GM21576 (cell line): ENCODE results near the gene C6orf132.
"Not testable (repeated sequence)": the region's sequence is repeated elsewhere in the genome, so short reads cannot be mapped to it uniquely, and the experiment has no call there.

Experiments
- ATAC-seq: cut with Tn5 transposase; IDR thresholded peaks from one replicate; pipeline ENCODE4 v1.9.1; 2021; ENCODE audit warnings: mild to moderate bottlenecking, moderate library complexity; ENCODE audit not compliant: unreplicated experiment

Gene C6orf132

DNA sequence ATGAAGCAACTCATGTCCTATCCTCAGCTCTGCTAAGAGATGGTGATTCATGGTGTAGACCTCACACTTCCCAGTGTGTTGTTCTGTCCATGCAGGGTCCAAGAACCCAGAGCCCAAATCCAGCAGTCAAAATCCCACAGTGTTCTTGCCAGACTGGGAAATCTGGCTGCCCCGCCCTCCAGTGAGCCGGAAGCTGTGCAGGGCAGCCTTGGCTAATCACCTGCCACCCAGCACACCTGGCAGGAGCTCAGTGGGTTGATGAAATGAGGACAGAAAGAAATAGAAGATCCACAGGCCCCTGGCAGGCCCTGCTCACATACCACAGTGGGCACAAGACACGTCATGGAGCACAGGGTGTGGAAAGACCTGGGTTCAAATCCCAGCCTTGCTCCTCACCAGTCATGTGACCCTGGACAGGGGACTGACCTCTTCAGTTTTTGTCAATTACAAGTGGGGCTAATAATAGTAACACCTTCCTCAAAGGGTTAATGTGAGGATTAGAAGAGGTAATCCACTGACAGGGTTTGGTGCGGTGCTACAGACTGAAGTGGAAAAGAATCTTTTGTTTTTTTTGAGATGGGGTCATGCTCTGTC lies 17.1 kb upstream of the C6orf132 start:
- ATAC-seq, result no peak

DNA sequence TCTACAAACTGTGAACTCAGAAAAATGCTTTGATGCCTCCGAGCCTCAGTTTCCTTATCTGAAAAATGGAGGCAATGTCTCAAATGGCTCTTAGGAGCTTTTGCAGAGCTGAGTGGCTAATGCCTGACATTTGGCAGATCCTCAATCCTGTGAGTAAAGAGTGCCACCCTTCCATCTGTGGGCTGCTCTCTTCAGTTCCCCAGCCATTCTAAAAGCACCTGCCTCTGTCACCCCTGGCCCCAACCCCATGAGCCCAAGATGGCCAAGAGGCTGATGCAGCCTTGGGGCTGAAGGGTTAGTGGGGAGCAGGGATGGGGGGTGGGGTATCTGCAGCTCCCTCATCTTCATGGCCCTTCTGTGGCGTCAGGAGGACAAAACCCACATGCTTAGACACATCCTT lies 16.2 kb upstream of the C6orf132 start:
- no peak for ATAC-seq

GRCh38 chr6:42158011-42158410 lies 15.6 kb upstream of the C6orf132 start:
- ATAC-seq, result no peak

GRCh38 chr6:42156638-42157037 lies 14.2 kb upstream of the C6orf132 start:
- ATAC-seq, result no peak

GRCh38 chr6:42155293-42155692 lies 12.9 kb upstream of the C6orf132 start:
- ATAC-seq, result no peak

GRCh38 chr6:42154461-42155209 lies 12.2 kb upstream of the C6orf132 start:
- ATAC-seq, result no peak

DNA sequence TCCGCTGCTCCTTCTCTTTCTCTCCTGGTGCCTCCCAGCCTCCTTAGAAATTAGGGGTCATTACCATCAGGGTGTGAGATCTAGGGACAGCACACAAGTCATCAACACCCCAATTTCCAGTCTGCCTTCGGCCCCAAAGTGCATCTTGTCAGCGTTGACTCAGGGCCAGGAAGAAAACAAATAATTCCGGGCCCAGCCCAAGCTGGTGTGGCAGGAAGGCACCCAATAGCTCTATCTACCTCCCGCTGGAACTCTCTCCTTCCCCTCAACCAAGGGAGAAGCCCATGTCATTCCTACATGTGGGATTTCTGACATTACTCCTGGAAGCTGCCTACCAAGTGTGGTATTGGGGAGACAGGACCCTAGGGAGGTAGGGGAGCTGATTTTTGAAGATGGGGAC lies 11.5 kb upstream of the C6orf132 start:
- ATAC-seq, result no peak

DNA sequence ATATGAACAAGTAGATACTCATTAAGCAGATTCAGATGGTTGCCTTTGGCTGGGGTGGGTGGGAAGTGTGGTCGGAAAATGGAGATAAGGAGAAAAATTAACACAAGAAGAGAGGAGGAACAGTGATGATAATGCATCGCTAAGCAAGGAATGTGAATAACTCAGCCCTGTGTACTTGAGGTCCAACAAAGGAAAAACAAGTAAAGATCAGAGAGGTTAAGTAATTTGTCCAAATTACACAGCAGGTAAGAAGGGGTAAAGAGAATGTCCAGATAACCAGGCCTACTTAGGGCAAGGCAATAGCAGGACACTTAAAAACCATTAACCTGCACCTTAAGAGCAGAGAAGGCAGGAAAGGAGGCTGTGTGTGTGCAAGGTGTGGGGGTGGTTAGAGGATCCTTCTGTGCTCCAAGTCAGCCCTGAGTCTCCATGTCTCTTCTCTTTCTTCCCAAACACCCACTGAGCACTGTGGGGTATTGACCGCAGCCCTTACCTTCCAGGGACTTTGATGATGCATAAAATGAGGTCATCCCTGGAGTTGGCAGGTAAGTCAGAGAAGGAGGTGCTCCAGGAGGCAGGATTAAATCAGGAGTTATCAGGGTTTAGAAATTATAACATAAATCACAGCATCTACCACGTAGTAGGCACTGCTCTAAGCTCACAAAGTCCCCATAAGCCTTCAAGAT lies 10.3 kb upstream of the C6orf132 start:
- ATAC-seq, result not testable (repeated sequence)

DNA sequence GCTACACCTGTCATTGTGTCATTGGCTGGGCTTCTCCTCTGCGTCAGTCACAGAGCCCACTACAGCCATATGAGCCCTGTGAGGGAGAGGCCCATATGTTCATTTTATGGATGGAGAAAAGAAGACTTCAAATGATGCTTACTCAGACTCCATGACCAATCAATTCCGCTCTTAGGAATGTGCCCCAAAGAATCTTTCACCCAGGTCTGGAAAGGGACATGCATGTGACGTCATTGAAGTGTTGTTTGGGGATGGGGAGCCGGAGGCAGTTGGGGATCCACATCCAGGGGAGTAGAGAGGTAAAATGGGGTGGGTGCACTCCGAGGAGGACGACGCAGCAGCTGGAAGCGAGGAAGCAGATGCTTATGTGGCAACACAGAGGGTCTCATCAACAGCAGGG lies 9.6 kb upstream of the C6orf132 start:
- no peak for ATAC-seq

- ATAC-seq, result no peak
These were observed 7.8 kb upstream of the C6orf132 start for GRCh38 chr6:42150254-42150653.

DNA sequence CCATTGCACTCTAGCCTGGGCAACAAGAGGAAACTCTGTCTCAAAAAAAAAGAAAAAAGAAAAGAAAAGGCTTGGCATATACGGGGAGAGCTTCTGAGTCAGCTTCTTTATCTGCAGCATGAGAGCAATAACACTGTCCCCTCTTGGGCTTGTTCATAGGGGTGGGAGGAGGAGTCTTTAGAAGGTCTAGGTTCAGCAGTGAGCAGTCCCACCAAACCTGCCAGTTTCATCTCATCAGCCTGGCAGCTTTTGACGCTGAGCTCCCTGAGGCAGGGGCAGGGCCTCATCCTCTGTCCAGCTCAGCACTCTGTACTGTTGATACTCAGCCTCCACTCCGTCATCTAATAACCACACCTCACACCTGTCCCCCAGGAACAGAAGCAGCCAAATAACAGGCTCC lies 5.6 kb upstream of the C6orf132 start:
- ATAC-seq, result no peak

DNA sequence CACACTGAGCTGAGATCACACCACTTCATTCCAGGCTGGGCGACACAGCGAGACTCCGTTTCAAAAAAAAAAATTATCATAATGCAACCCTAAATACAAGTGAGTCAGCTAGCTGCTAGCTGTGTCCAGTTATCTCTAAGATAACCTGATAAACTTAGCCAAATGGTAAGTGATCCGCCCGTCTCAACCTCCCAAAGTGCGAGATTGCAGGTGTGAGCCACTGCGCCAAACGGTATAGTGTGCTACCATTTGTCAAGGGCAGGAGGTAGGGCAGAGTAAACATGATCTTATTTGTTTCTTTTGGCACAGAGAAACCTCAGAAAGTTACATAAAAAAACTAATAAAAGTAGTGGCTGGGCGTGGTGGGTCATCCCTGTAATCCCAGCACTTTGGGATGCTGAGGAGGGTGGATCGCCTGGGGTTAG lies 4.7 kb upstream of the C6orf132 start:
- no peak for ATAC-seq

DNA sequence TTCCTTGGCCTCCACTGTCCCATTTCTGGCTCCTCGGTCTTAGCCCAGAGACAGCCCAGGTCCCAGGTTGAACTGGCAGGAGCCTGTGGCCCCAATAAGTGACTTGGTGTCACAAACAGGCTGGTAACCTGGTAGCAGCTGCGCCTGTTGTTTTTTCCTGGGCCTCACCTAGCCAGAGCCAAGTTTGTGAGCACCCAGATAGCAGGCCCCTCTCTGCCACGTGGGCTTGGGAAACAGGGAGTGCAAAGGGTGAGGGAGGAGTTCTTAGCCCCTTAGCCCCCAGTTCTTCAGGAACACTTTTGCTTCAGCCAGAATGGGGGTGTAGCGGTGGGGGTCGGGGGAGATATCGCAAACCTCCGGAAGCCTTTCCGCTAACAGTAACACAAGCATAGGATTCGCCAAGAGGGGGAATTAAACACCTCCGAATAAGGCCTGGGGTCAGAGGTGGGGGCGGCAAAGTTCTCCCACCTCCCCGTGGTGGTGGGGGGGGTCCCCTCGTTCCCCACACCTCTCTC lies 760 bp downstream of the C6orf132 start:
- ATAC-seq, result no peak

DNA sequence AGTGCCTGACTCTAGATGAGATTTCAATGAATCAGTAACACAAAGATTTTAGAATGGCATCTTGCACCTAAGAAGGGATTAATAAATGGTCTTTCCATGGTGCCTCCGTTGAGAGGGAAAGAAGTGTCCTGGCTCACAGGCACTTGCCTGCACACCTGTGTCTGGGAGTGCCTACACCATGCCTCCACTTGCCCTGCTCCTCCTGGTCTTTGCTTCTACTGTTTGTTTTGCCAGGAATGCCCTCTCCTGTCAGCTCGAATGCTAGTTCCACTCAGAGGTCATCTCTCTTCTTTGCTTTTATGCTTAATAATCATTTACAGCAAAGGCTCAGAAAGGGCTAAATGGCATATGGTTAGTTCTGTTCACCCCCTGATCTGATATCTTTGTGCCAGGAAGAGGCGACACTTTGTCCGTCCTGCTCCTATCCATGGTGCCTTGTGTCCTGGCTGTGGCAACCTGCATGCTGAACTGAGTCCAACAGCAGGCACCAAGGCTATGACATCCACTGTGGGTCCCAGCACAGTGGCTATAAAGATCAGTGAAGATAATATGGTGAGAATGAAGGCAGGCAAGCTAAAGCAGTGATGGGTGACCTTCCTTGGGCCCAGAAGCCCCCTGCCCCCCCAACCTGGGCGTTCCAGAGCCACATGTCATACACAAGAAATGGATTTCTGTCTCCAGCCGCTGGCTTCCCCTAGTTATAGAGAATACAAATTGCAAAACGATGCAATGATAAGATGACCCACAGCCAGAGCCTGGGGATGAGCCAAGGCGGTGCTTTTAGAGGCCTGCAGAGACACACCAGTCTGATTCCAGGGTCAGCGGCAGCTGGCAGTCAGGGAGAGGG lies 1.4 kb downstream of the C6orf132 start:
- ATAC-seq, result no peak

DNA sequence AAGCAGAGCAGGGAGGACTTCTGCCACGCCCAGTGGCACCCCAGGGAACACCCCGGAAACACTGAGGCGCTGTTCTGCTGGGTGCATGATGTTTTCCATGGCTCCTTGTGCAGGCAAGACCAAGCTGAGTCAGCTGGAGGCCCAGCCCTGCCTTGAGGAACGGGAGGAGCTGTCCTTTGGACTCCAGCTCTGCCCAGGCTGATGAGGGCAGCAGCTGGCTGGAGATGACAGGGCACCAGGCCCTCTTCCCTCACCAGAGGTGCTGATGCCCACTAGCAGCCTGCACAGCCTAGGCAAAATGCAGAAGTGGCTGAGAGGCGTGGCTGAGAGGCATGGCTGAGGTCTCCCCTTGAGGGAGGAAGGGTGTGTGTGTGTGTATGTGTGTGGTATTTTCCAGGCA lies 2.4 kb downstream of the C6orf132 start:
- no peak for ATAC-seq

- no peak for ATAC-seq
These were observed 3.5 kb downstream of the C6orf132 start for GRCh38 chr6:42138630-42139619.

DNA sequence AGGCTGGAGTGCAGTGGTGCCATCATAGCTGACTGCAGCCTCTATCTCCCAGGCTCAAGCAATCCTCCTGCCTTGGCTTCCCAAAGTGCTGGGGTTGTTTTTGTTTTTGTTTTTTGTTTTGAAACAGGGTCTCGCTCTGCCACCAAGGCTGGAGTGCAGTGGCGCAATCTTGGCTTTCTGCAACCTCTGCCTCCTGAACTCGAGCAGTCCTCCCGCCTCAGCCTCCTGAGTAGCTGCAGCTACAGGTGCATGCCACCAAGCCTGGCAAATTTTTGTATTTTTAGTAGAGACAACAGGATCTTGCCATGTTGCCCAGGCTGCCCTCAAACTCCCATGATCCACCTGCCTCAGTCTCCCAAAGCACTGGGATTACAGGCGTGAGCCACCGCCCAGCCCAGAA lies 4.2 kb downstream of the C6orf132 start:
- no peak for ATAC-seq

DNA sequence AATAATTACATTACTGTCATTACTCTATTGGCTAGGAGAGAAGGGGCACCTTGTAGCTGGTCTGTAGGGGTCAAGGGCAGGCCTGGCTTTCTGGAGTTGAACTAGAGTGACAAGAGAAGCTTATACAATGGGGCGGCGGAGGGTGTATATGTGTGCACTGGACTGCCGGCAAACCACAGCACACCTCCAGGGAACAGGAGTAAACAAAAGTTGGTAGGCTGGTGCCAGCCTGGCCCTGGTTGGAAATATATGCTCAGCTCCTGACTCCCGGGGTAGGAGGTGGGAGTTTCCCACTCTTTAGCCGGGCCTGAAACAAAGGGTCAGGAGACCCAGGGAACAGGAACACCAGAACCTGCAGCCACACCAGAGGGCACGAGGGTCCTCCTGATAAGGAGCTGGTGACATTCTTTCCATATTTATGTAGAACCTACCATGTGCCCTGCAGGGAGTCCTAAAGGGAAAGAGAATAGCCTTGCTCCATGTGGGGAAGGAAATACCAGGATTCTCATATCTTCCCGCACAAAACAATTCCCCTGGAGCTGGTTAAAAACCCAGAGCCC lies 5.1 kb downstream of the C6orf132 start:
- no peak for ATAC-seq

DNA sequence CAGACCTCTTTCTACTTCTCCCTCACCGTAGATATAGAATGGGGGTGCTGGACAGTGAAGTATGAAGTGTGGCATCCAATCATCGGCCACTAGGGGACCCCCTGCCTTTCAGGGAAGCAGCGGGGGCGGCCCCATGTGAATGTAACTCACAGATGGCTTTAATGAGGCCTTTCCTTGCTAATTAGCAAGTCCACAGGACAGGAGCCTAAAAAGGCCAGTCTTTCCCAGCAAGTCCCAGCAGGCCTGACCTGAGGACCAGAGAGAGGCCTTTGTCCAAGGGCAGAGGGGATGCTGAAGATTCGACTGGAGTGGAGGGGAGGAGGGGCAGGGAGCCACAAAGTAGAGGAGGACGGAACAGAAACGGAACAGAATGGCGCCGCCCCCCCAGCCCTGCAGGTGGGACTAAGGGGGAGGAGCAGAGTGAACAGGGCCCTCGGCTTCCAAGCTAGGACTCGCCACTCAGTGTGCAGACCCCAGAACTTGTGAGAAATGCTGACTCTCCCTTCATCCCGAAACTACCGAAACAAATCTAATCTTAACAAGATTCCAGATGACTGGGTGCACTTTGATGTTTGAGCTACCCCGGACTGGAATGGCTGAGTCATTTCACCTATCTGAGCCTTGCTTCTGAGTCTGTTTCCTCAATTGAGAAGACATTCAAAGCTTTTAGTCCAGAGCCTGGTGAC lies 5.8 kb downstream of the C6orf132 start:
- no peak for ATAC-seq
